ENCODE results near the gene NSD1. TPM values are rescaled to one million over a fixed set of nuclear protein-coding genes. Genes with fewer than 3 reads are reported as not detected.

NSD1 gene
- total RNA-seq, 2 experiments from 2014 or later: 87.6 to 93.3 TPM

DNA sequence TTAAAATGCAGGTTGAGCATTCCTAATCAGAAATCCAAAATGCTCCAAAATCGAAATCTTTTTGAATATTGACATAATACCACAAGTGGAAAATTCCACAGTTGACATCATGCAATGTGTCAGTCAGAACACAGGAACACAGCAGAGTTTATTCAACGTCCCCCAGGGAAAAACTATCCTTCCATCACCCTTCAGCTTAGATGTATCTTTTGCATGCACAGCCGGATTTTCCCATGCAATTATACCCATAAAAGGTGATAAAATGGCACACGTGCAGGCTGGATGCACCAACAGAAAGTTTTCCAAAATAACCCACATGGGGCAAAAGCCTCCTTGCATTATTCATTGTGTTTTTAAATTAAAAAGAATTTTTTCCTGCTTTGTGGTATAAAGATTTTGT is 98.8 kb downstream of the NSD1 start:
- H3K27me3 ChIP-seq (ENCODE audit: control insufficient read depth in 1 of 2, insufficient read depth in 2 of 2, low read length in 2 of 2): no peaks in the 10 kb centered on the region
- H3K27ac ChIP-seq (ENCODE audit: low read depth in 1 of 2, low read length in 2 of 2): no peak overlapping the region
- POLR2A ChIA-PET: no interaction called here
- no peaks in the 10 kb centered on the region for H3K4me1 ChIP-seq (ENCODE audit: insufficient read depth, low read length)
- intact Hi-C loops (cut with DNase I, micrococcal nuclease): no loop called here
- H3K4me1 Mint-ChIP-seq (ENCODE audit: low read depth): peaks cover 46% of the 10 kb centered on the region
- H3K27ac Mint-ChIP-seq: peak overlapping the region; percentile 10
- no peaks in the 10 kb centered on the region for H3K9me3 Mint-ChIP-seq
- H3K27me3 Mint-ChIP-seq: no peaks in the 10 kb centered on the region
- ATAC-seq (ENCODE audit: poor library complexity): no peak
- H3K36me3 ChIP-seq (ENCODE audit: insufficient read depth, low read length): peaks cover 38% of the 10 kb centered on the region
- no peaks in the 10 kb centered on the region for H3K9me3 ChIP-seq (ENCODE audit: control insufficient read depth in 1 of 2, insufficient read depth in 1 of 2, low read length in 2 of 2)
- H3K4me3 ChIP-seq (ENCODE audit: low read length): no peak overlapping the region
- no peak for DNase-seq
- peaks cover 73% of the 10 kb centered on the region for H3K36me3 Mint-ChIP-seq (ENCODE audit: low read depth)
- CTCF ChIA-PET: interaction anchor here (0.6 kb wide), 1 partner anchor 935 kb away, joined by 3 read pairs; no protein-coding TSS in a partner anchor
- no peak overlapping the region for H3K4me3 Mint-ChIP-seq
- TF ChIP-seq, protein P1, sequence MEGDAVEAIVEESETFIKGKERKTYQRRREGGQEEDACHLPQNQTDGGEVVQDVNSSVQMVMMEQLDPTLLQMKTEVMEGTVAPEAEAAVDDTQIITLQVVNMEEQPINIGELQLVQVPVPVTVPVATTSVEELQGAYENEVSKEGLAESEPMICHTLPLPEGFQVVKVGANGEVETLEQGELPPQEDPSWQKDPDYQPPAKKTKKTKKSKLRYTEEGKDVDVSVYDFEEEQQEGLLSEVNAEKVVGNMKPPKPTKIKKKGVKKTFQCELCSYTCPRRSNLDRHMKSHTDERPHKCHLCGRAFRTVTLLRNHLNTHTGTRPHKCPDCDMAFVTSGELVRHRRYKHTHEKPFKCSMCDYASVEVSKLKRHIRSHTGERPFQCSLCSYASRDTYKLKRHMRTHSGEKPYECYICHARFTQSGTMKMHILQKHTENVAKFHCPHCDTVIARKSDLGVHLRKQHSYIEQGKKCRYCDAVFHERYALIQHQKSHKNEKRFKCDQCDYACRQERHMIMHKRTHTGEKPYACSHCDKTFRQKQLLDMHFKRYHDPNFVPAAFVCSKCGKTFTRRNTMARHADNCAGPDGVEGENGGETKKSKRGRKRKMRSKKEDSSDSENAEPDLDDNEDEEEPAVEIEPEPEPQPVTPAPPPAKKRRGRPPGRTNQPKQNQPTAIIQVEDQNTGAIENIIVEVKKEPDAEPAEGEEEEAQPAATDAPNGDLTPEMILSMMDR (IDR thresholded peaks at IDR 0.05): no peak

DNA sequence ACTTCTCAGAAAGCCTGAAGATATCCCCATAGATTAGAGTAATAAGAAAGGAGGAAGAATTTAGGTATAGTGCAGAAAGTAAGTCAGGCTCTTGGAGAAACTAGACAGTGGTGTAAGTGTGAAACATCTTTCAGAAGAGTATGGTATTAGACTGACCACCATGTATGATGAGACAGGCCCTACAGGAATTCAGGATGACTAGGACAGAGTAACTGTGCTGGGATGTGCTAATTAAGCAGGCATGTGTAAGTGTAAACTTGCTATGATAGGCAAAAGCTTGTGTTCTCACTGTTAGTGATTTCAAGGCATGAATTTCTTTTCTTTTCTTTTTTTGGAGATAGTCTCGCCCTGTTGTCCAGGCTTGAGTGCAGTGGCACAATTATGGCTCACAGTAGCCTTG is 99.2 kb downstream of the NSD1 start:
- no peaks in the 10 kb centered on the region for H3K9me3 ChIP-seq (ENCODE audit: control insufficient read depth in 1 of 2, insufficient read depth in 1 of 2, low read length in 2 of 2)

DNA sequence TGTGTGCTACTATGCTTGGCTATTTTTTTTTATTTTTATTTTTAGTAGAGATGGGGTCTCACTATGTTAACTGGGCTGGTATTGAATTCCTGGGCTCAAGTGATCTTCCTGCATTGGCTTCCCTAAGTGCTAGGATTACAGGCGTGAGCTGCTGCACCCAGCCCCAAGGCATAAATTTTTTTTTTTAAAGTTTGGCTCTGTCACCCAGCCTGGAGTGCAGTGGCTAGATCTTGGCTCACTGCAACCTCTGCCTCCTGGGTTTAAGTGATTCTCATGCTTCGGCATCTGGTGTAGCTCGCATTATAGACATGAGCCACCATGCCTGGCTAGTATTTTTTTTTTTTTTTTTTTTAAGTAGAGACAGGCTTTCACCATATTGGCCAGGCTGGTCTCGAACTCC is 99.6 kb downstream of the NSD1 start:
- CTCF ChIA-PET: interaction anchor here (0.7 kb wide), 1 partner anchor 27 kb away, joined by 3 read pairs; no protein-coding TSS in a partner anchor
- Mint-ChIP-seq H3K4me1 (ENCODE audit: low read depth) (peaks cover 42% of the 10 kb centered on the region), H3K4me3 (no peak overlapping the region), H3K27ac (peak overlapping the region; percentile 10), H3K36me3 (ENCODE audit: low read depth) (peaks cover 79% of the 10 kb centered on the region), H3K9me3 (no peaks in the 10 kb centered on the region), H3K27me3 (no peaks in the 10 kb centered on the region)
- peaks cover 45% of the 10 kb centered on the region for H3K36me3 ChIP-seq (ENCODE audit: insufficient read depth, low read length)
- no peaks in the 10 kb centered on the region for H3K4me1 ChIP-seq (ENCODE audit: insufficient read depth, low read length)
- POLR2A ChIA-PET: interaction anchor here (0.6 to 1.9 kb wide), 2 partner anchors 100 to 586 kb away, joined by 3 to 5 read pairs; no protein-coding TSS in a partner anchor
- DNase-seq (no peak), ATAC-seq (ENCODE audit: poor library complexity) (no peak)
- H3K27me3 ChIP-seq (ENCODE audit: control insufficient read depth in 1 of 2, insufficient read depth in 2 of 2, low read length in 2 of 2): no peaks in the 10 kb centered on the region
- intact Hi-C loops (cut with DNase I, micrococcal nuclease): no loop called here
- H3K27ac ChIP-seq (ENCODE audit: low read depth in 1 of 2, low read length in 2 of 2): no peak overlapping the region
- H3K4me3 ChIP-seq (ENCODE audit: low read length): no peak overlapping the region
- no peaks in the 10 kb centered on the region for H3K9me3 ChIP-seq (ENCODE audit: control insufficient read depth in 1 of 2, insufficient read depth in 1 of 2, low read length in 2 of 2)
- TF ChIP-seq, protein P1 (IDR thresholded peaks at IDR 0.05): no peak

More for the DNA sequence above, 99.2 kb downstream of the NSD1 start:
- DNase-seq (no peak), ATAC-seq (ENCODE audit: poor library complexity) (no peak)
- Mint-ChIP-seq H3K4me3 (no peak overlapping the region), H3K36me3 (ENCODE audit: low read depth) (peaks cover 77% of the 10 kb centered on the region), H3K27me3 (no peaks in the 10 kb centered on the region), H3K9me3 (no peaks in the 10 kb centered on the region), H3K4me1 (ENCODE audit: low read depth) (peaks cover 46% of the 10 kb centered on the region), H3K27ac (peak overlapping the region; percentile 10)
- Histone ChIP-seq H3K4me1 (ENCODE audit: insufficient read depth, low read length) (no peaks in the 10 kb centered on the region), H3K27me3 (ENCODE audit: control insufficient read depth in 1 of 2, insufficient read depth in 2 of 2, low read length in 2 of 2) (no peaks in the 10 kb centered on the region), H3K27ac (ENCODE audit: low read depth in 1 of 2, low read length in 2 of 2) (no peak overlapping the region), H3K36me3 (ENCODE audit: insufficient read depth, low read length) (peaks cover 41% of the 10 kb centered on the region), H3K4me3 (ENCODE audit: low read length) (no peak overlapping the region)
- POLR2A ChIA-PET: interaction anchor here (0.6 to 1.9 kb wide), 2 partner anchors 100 to 586 kb away, joined by 3 to 5 read pairs; no protein-coding TSS in a partner anchor
- CTCF ChIA-PET: interaction anchor here (0.6 to 0.7 kb wide), 2 partner anchors 26 to 935 kb away, joined by 3 read pairs; no protein-coding TSS in a partner anchor
- TF ChIP-seq, protein P1 (IDR thresholded peaks at IDR 0.05): no peak
- intact Hi-C loops (cut with DNase I, micrococcal nuclease): no loop called here

Measured in CD4-positive, alpha-beta T cell (primary cell).